Measurements from ENCODE around the gene DCTPP1.

DCTPP1 gene

DNA sequence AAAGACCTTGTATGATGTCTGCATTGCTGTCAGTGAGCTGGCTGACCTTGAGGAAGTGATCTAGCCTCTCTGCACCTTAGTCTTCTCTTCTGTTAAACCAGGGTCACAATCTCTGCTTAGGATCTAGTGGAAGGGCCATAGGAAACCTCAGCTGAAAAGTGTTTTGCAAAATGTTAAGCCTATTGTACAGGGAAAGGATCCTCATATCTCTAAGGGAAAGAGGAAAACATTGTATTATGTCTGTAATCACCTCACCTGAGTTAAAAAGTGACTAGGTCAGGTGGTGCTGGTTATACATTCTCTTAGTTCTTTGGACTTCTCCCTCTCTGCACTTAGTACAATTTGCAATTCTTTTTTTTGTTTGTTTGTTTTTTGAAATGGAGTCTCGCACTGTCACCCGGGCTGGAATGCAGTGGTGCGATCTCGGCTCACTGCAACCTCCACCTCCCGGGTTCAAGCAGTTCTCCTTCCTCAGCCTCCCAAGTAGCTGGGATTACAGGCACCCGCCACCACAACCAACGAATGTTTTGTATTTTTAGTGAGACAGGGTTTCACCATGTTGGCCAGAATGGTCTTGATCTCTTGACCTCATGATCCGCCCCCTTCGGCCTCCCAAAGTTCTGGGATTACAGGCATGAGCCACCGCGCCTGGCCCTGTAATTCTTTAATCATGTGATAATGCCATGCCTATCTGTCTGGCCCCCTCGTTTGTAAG is 17.8 kb upstream of the DCTPP1 start:
- DNase-seq (ENCODE audit: low spot score) = no peak

DNA sequence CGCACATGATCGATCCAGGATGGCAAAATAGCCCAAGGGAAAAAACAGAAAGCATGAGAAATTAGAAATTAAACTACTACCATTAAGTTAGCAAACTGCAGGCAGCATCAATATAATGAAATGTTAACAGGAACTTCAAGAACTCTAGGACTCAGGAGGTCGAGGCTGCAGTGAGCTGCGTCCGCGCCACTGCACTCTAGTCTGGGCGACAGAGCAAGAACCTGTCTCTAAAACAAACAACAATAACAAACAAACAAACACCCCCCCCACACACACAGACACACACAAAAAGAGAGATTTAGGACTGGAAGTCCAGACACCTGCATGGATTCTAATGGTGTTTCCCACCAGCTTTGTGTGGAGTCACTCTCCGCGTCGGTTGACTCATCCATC is 16.4 kb upstream of the DCTPP1 start:
- no peak for DNase-seq (ENCODE audit: low spot score)

DNA sequence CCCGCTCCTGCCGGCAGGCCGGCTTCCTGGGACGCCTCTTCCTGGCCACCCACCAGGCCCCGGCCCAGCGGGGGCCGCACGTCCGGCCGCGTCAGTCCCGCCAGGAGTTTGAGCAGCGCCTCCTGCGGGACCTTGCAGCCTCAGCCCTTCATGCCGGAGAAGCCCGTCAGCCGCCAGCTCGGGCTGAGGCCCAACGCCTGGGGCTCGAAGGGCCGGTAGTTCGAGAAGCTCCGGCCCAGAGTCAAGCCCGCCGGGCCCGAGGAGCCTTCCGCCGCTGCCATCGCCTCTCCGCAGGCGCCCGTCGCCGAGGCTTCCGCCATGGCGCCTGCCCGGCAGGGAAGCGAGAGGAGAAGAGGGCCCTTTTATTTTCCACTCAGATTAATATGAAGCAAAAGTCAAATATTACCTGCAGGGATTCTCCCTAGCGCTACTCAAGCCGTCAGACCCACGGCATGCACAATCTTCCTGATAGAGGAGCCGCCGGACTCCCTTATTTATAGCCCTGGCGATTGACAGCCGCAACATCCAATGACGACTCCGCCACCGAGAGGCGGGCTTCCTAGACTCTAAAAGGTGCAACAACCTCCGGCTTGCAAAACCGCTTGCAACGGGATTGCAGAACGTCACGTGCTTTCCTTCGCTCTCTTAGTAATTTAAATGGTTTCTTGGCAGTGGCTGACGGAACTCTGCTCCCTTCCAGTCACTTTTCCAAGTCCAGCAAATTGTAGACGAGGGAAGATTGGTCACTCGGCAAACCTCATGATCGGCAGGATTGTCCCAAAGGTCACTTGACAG is 15.8 kb upstream of the DCTPP1 start, which contains the start of gene SEPHS2:
Gene SEPHS2 (minus strand): TSS at position 467 of the 795 bp plus-strand sequence. CDS start 147 bp downstream, at position 320.
- DNase-seq (ENCODE audit: low spot score) = peak; percentile 87

DNA sequence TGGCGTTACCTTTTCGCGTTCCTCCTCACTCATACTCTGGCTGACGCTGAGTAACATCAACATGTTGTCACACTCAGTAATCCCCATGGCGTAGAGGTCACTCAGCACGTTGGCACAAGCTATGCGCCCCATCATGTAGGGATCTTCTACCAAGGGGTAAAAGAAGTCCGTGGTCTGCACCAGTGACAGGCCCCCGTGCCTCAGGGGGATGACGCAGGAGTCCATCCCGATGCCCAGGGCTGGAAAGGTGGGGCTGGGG is 15.2 kb upstream of the DCTPP1 start:
- no peak for DNase-seq (ENCODE audit: low spot score)

DNA sequence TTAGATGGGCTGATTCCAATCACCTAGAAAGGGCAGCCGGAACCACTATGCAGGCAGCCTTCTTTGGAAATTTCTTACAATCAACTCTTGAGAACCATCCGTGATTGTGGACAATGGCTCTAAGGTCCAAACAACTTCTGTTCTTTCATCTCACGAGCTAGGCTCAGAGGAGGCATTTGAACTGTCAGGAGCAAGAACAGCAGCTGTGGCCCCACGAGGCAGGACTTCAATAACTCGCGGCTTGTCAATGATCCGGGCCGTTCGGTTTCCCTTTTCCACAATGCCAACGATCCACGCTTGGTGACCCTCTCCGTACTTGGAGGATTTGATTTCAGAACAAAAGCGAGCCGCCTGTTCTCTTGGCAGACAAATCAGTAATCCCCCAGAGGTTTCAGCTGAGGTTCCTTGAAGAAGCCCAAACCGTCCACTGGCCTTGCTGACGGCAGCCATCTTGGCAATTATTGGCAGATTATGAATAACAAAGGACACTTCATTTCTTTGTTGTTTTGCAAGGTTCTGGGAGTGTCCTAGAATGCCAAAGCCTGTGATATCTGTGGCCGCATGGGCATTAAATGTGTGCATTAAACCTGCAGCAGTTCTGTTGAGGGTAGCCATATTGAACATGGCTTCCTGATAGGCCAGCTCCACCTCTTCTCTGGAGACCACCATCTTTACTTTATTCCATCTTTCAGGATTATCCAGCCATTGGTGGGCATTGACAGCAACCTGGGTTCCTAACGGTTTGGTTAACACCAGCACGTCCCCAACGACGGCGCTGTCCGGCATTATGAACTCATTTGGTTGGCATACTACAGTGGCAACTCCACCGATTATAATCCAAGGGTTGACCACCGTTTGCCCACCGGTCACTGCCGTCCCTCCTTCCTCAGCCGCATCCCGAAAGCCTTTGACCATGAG is 14.7 kb upstream of the DCTPP1 start:
- DNase-seq (ENCODE audit: low spot score) = no peak

DNA sequence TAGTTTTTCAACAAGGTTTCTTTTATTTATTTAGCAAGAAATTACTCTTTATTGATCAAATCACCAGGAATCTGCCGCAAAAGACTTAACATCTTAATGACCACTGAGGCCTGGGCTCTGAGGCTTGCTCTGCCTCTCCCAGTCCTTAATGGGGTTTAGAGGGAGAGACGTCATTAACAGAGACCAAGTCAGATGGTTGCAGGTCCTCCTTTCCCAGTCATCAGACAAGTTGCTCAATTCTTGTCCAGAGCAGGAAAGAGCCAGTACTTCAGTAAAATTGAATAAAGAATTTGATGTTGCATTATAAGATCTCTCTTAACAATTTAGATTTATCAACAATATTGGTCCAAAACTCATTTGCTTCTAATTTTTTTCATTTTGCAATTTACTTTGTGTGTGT is 13.8 kb upstream of the DCTPP1 start:
- no peak for DNase-seq (ENCODE audit: low spot score)

DNA sequence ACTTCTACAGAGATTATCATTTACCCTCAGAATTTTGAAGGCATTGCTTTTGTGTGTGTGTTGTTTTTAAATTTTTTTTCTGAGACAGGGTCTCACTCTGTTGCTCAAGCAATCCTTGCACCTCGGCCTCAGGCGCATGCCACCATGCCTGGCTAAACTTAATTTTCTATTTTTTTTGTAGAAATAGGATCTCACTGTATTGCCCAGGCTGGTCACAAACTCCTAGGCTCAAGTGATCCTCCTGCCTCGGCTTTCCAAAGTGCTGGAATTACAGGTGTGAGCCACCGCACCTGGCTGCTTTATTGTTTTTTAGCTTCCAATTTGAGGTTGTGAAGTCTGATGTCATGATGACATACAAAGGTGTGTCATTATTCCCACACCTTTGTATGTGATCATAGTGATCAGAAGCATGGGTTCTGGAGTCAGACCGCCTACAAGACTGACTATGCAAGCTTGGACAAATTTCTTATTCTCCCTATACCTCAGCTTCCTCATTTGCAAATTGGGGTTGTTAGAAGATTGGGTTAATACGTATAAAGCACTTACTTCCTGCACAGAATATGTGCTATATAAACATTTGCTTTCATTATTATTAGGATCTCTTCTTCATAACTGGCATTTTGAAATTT is 10.0 kb upstream of the DCTPP1 start:
- no peak for DNase-seq (ENCODE audit: low spot score)

DNA sequence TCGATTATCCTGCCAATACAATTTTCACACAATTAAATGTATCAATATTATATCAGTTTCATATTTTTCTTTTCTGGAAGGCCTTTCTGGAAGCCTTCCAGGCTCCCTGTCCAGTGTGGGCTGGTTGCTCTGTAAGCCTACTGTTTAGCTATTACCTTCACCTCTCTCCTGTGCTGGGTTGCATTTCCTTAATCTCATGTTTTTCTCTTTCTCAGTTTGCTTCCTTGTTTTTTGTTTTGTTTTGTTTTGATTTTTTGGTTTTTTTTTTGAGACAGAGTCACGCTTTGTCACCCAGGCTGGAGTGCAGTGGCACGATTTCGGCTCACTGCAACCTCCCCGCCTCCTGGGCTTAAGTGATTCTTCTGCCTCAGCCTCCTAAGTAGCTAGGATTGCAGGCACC is 9.0 kb upstream of the DCTPP1 start:
- no peak for DNase-seq (ENCODE audit: low spot score)

DNA sequence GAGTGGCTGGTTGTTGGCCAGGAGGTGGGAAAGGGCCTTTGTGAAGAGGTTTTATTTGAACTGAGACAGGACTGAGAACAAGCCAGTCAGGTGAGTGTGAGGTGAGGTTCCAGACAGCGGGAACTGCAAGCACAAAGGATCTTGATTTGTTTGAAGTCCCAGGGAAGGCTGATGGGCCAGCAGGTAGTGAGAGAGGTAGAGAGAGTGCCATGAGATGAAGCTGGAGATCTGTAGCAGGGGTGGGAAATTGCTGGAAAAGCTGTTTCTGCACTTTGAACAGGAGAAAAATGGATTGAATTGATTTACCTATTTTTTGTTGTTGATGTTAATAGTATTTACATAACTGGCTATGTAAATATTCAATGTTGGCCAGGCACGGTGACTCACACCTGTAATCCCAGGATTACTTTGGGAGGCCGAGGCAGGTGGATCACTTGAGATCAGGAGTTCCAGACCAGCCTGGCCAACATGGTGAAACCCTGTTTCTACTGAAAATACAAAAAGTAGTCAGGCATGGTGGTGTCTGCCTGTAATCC is 7.7 kb upstream of the DCTPP1 start:
- DNase-seq (ENCODE audit: low spot score) = no peak

DNA sequence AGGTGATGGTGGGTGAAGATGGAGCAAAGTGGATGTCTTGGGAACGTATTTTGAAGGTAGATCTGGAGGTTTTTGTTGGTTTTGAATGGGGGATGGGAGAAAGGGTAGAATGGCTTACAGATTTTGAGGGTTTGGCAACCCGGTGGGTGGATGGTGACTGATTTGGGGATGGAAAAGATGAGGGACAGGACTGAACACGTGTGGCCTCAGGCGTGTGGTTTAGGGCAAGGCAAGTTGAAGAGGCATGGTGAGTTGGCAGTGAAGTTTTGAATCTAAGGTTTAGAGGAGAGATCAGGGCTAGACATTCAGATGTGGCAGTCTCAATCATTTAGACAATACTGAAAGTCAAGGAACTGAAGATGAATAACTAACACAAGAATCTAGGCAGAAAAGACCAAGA is 5.0 kb upstream of the DCTPP1 start:
- no peak for DNase-seq (ENCODE audit: low spot score)

DNA sequence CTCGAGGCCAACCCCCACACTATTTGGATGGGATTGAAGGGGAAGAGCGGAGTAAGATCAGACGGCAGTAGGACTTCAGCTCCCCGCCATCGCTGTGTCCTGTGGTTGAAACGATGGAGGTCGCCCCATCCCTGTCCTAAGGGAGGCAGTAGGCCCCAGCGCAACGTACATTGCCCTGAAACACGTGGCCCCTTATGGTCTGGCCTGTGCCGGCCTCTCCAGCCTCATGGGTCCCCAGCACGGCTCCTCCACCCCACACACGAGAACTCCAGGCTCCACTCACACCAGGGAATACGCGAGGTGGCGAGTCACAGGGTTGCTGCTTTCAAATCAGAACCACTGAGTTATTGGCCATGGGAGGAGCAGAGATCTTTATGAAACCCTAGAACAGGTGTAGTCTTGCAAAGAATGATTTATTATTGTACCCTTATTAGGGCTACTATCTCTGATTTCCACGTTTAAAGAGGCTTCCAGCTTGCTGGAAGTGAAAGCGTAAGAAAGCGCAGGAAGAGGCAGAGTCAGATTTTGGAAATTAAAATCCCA is 669 bp upstream of the DCTPP1 start:
- DNase-seq (ENCODE audit: low spot score) = no peak

DNA sequence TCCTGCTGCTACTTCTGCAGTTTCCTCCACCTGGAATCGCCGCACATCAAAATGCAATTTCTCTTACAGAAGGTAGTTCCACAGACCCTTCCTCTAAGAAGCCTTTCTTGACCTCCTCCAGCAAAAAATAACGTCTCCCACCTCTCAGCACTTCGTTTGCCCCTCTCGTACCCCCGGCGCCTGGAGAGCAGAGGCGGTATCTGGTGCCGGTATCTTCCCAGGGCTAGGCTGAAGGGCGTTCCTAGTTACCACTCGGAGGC is 482 bp downstream of the DCTPP1 start:
- DNase-seq (ENCODE audit: low spot score) = no peak

DNA sequence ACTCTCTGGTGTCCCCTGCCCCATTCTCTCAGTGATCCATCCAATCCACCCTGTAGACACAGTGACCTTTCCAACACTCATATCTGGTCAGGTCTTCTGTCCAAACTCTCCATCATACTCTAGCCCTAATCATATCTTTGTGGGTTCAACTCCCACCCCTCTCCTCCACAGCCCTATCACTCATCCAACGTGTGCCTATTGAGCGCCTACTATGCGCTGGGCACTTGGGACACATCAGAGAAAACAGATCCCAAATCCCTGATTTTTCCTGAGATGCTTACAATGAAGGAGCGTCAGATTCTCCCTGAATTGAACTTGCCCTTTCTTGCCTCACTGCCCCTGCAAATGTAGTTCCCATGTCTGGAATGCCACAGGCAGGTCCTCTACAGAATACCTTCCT is 1.8 kb downstream of the DCTPP1 start:
- no peak for DNase-seq (ENCODE audit: low spot score)

DNA sequence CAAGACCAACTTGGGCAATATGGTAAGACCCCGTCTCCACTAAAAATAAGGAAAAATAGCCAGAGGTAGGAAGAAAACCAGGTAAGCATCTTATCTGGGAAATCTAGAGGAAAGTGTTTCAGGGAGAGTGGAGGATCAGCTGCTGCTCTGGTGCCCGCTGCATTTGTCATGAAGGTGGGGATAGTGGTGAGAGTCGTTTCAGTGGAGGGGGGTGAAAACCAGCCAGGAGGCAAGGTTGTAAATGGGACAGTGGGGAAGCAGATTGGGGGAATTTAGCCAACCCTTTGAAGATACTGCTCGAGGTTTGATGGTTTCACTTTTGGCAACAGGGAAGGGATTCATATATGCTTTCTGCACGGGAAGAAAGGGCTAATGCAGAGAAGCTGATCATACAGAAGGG is 8.8 kb downstream of the DCTPP1 start:
- DNase-seq (ENCODE audit: low spot score) = no peak

DNA sequence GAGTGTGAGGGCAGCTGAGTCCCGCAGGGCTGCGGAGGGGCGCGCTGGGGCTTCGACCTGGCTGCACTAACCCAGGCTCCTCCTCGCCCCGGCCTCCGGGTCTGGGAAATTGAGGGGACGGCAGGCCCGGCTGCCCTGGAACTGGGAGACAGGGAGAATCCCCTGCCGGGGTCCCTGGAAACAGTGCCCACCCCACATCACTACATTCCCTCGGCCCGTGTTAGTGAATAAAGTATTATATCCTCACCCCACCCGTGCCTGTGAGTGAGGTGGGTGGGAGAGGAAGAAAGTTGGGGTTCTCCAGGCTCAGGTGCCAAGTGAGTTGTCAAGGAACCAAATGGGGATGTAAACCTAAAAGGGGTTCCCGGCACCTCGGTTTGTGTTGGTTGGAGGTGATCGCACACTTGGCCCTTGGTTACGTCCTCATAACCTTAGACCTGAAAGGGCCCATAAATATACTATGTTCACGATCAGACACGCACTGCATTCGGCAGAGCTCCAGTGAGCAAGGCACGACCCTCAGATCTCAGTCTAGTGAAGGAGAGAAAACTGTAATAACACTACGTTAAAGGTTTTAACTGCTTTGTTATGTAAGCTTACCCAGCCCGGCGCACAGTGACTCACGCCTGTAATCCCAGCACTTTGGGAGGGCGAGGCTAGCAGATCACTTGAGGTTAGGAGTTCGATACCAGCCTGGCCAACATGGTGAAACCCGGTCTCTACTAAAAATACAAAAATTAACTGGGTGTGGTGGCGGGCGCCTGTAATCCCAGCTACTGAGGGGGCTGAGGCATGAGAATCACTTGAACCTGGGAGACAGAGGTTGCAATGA is 11.3 kb downstream of the DCTPP1 start:
- DNase-seq (ENCODE audit: low spot score) = no peak

DNA sequence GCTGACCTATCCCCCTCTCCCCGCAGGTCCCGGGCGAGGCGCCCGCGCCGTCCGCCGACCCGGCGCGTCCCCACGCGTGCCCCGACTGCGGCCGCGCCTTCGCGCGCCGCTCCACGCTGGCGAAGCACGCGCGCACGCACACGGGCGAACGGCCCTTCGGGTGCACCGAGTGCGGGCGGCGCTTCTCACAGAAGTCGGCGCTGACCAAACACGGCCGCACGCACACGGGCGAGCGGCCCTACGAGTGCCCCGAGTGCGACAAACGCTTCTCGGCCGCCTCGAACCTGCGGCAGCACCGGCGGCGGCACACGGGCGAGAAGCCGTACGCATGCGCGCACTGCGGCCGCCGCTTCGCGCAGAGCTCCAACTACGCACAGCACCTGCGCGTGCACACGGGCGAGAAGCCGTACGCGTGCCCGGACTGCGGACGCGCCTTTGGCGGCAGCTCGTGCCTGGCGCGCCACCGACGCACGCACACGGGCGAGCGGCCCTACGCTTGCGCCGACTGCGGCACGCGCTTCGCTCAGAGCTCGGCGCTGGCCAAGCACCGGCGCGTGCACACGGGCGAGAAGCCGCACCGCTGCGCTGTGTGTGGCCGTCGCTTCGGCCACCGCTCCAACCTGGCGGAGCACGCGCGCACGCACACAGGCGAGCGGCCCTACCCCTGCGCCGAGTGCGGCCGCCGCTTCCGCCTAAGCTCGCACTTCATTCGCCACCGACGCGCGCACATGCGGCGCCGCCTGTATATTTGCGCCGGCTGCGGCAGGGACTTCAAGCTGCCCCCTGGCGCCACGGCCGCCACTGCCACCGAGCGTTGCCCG is 12.1 kb downstream of the DCTPP1 start:
- DNase-seq (ENCODE audit: low spot score) = peak; percentile 83

DNA sequence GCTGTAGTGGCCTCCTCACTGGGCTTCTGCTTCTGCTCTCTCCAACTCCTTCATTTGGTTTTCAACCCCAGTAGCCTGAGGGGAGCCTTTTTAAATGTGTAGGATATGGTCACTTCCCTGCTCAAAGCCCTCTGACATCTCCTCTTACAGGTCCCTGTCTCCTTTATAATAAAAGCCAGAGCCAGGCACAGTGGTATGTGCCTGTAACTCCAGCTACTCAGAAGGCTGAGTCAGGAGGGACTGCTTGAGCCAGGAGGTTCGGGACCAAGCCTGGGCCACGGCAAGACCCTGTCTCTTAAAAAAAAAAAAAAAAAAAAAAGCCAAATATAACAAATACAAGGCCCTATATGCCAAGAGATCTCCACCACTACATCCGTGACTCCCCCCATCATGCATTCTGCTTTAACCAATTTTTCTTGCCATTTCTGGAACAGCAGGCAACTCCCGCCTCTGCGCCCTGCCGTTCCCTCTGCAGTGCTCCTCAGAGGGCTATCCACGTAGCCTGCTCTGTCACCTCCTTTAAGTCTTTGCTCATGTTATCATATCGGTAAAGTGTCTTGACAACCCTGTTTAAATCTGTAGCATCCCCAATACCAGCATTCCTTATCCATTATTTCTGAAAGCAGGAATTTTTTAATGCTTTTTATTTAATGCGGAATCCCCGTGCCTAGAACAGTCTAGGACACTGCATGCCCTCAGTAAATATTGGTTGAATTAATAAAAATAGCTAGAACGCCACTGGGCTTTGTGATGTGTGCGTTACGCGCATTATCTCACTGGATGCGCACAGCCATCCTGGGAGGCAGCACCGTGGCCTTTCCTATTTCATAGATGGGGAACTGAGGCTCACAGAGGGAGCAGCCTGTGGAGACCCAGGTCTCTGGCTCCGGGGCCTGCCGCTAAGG is 13.0 kb downstream of the DCTPP1 start:
- no peak for DNase-seq (ENCODE audit: low spot score)

DNA sequence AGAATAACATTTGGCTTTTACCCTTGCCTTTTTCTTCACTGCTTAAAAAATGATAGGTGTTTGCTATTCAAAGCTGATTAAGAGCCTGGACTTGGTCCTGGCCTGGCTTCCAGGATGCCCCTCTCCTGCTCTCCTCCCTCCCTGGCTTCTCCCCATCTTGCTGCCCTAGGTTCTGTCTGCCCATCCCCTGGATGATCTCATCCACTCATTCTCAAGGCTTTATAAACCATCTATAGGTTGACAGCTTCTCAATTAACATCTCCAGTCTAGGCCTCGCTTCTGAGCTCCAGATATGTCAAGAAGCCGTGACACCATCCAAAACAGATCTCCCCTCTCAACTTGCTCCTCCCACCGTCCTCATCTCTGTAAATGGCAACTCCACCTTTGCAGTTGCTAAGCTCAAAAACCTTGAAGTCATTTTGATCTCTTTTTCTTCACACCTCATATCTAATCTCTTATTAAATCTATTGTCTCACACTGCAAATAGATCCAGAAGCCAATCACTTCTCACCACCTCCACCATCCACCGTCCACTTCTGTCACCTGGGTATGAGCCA is 13.7 kb downstream of the DCTPP1 start:
- no peak for DNase-seq (ENCODE audit: low spot score)

DNA sequence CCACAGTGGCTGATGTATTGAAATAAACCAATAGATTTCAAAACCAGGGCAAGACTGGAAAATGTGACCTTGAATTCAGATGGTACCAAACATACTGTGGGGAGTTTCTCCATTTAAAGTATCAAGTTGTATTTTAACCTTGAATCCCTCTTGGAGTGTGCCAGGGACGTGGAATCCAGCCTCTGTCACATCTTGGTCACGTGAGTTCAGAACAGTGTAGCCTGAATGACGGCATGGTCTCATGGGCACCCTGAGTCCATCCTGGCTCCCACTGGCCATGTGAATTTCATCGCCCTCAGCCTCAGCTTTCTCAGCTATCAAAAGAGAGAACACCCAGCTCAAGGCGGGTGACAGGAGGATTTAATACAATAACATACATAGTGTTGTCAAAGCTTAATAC is 15.7 kb downstream of the DCTPP1 start:
- no peak for DNase-seq (ENCODE audit: low spot score)
